Stimulated activated CD4-positive, alpha-beta T cell treated with anti-CD3 and anti-CD28 coated beads, Interleukin-1b, Interleukin-23, amount 100 ng/mL, for 48 hours (primary cell): ENCODE measurements around the gene SDC4.

Experiments
- DNase-seq: peaks from one replicate; pipeline ENCODE4 v3.0.0-alpha.2; 2020

The SDC4 gene

DNA sequence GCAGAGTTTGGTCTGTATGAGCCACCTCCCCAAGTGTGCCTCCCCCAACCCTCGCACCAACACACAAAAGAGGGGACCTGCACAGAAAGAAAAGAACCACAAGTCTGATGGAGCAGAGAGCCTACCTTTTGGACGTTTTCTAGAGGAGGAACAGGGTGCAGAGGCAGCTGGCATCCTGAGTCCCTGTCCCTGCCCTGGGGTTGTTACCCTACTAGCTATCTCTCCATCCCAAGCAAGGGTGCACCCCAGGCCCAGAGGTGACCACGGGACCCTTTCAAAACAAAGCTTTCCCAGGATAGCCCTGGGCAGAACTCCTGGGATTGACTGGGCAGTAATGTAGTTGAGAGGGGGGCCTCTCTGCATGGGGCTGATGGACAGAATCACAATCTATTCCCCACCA is 30.4 kb downstream of the SDC4 start:
- no peak for DNase-seq

DNA sequence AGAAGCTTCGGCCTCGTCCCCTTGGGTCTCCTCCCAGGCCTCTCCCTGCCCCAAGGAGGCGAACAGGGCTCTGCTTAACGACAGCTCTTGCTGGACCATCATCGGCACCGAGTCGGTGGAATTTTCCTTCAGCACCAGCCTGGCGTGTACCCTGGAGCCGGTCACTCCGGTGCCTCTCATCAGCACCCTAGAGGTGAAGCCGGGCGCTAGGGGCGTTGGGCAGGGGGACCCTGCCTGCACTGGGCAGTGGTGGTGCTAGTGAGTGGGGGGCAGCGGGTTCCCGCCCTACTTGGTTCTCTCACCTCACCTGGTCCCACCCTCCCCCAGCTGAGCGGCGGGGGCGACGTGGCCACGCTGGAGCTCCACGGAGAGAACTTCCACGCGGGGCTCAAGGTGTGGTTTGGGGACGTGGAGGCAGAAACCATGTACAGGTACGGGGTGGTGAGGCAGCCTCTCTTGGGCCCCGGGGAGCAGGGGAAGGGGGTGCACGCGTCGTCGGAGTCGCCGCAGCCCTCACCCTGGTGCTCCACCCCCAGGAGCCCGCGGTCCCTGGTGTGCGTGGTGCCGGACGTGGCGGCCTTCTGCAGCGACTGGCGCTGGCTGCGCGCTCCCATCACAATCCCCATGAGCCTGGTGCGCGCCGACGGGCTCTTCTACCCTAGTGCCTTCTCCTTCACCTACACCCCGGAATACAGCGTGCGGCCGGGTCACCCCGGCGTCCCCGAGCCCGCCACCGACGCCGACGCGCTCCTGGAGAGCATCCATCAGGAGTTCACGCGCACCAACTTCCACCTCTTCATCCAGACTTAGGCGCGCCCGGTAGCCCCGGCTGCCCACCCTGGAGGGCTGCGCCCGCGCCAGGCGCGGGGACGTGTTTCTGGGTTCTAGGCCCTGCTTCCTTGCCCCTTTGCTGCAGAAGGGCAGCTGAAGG is 31.8 kb downstream of the SDC4 start:
- no peak for DNase-seq

DNA sequence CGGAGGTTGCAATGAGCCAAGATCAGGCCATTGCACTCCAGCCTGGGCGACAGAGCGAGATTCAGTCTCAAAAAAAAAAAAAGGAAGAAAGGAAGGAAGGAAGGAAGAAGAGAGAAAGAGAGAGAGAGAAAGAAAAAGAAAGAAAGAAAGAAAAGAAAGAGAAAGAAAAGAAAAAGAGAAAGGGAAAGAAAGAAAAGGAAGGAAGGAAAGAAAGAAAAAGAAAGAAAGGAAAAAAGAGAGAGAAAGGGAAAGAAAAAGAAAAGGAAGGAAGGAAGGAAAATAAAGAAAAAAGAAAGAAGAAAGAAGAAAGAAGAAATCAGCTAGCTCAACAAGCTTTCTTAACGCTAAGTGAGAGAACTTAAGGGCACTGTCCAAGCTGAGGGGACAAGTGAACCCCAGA is 32.6 kb downstream of the SDC4 start:
- no peak for DNase-seq

DNA sequence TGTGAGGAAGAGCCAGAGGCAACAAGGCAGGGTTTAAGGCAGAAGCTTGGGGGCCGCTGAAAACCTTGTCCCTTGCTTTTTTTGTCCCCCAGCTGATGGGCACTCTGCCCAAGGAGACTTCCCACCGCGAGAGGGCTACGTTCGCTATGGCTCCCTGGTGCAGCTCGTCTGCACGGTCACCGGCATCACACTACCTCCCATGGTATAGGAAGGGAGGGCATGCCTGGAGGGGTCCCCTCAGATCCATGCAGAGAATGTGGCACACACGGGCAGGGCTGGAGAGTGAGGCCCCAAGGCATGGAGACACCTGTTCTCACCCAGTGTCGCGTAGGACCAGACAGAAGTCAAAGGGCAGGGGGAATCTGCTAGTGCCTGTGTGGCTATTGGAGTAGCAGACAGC is 34.3 kb downstream of the SDC4 start:
- no peak for DNase-seq

DNA sequence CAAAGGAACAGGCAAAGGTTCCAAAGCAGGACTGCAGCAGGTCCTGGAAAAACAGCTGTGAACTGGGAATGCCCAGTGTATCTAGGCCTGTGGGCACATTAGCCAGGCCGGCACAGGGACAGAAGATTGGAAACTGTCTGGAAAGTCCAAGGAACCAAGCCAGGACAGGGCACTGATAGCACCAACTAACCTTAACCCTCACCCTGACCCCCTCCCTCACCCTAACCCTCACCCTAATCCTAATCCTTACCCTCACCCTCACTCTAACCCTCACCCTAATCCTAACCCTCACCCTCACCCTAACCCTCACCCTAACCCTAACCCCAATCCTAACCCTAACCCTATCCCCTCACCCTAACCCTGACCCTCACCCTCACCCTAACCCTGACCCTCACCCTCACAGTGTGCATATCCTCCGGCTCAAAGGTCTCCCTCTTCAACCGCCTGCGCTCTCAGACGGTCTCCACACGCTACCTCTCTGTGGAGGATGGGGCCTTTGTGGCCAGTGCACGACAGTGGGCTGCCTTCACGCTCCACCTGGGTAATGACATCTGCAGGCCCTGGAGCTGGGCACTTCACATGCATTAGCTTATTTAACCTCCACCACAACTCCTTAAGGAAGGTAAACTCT is 35.0 kb downstream of the SDC4 start:
- DNase-seq, result no peak

DNA sequence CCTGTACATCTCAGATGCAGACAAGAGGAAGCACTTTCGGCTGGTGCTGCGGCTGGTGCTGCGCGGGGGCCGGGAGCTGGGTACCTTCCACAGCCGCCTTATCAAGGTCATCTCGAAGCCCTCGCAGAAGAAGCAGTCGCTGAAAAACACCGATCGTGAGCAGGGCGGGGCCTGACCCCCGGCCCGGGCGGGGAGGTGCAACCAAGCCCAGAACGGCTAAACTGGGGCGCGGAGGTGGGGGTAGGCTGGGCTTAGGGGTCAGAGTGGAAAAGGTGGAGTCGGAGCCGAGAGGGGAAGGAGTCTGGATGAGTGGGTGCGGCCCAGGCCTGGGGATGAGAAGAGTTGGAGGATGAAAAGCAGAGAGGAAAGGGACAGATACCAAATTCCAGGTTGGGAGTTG is 36.0 kb downstream of the SDC4 start:
- DNase-seq, result no peak

DNA sequence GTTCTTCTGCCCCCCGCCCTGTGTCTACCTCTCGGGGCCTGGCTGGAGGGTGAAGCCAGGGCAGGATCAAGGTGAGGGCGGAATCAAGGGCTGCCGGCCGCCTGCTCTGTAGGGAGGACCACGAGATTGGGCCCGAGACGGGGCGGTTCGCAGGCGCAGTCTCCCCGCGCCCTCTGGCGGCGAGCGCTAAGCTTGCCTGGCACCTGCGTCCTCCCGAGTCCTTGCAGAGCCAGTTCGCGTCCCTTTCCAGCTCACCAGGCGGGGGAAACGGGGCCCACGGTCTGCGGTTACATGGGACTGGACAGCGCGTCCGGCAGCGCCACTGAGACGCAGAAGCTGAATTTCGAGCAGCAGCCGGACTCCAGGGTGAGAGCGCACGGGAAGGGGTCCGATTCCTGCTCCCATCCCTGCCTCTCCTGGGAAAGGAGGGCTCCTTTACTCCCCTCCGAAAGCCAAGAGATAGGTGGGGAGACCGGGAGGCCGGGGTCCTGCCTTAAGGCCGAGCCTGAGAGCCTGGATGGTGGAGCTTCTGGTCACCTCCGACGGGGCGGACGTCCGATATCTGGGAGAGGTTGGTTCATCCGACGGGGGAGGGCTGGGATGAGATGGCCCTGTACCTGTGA is 36.5 kb downstream of the SDC4 start:
- DNase-seq, result peak; percentile 70

DNA sequence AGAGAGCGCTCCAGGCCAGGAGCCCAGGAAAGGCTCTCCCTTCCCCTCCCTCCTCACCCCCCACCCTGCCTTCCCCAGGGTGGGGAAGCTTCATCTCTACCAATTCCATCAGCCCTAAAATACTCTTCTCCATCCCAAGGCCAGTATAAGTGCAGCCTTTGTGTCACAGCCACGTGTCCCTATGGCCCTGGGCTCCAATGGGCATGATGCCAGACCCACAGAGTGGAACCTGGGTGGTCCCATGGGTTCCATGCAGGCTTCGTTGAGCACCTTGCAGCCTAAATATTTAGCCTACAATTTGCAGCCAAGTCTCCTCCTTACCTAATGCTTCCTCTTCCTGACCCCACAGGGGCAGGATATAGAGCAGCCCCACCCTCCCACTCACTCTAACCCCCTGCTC is 39.1 kb downstream of the SDC4 start:
- DNase-seq, result no peak

DNA sequence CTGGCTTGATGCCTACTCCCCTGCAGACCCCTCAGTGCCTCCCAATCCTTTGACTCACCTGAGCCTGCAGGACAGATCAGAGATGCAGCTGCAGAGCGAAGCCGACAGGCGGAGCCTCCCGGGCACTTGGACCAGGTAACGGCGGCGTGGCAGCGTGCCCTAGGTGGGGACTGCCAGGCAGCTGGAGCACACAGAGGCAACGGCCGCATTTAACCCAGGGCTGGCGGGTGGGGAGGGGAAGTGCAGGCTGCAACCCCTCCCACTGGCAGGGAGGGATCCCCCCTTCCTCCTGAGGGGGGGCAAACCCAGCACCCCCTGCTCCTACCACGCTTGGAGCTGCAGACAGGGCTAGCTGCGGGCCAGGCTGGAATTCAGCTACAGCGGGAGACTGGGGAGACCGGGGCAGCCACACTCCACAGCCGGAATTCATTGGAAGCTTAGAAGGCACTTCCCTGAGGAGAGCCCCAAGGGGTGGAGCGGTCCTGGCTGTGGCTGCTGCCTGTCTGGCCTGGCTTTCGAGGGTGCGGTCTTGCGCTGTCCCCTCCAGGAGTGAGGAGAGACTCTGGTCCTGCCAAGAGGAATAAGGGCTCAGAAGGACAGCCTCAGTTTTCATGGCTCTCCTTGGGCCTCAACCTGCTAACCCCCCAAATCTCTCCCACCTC is 40.0 kb downstream of the SDC4 start, which contains the start of gene MATN4:
TSS of gene MATN4 (minus strand) at position 183 of the 662 bp plus-strand sequence. CDS start 2,717 bp downstream, outside the sequence.
- DNase-seq, result no peak

DNA sequence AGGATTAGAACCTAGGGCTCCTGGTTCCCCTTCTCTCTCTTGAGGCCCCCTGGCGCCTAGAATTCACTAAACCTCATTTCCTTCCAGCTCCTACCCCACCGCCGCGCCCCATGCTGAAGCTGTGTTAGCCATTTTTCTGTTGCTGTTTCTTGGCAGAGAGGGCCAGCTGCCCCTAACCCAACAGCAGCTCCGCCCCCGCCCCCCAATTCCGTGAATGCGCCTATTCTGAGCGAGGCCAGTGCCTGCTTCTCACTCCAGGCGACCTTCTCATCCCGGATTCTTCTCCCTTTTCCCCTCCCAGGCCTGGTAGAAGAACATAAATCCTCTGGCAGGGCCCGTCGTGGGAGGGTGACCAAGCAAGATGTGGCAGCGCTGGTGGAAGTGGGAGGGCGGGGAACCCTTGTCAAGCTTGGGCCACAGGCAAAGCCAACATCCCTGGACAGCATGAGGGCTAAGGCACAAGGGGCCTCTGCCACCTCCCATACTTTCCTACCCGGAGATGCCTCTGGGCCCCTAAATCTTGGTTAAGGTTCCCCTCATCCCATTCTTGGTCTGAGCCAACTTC is 41.1 kb downstream of the SDC4 start:
- DNase-seq, result no peak

DNA sequence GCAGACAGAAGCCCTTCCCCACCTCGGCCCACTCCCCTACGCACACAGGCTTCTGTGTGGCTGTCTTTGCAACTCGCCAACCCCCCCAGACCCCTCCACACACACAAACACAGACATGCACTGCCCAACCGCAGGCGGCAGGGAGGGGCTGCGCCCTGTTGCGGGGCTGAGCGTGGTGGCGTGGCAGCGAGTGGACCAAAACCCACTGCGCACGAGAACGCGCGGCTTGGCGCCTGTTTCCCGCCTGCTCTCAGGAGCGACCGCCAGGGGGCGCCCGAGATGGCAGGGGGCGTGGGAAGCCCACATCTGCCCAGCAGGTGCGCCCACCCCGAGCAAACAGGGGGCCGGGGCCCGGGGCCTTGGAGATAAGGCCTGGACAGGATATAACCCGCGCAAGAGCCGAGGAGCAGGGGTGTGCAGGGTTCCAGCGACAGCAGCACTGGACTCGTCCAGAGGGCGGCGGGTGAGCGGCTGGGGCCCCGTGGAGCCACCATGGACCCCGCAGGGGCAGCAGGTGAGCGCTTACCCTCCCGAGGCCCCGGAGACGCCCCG is 41.7 kb downstream of the SDC4 start, which contains the start of gene RBPJL:
TSS of gene RBPJL (plus strand) at position 410 of the 552 bp plus-strand sequence. CDS start at position 493, 83 bp downstream.
- DNase-seq, result peak; percentile 34

DNA sequence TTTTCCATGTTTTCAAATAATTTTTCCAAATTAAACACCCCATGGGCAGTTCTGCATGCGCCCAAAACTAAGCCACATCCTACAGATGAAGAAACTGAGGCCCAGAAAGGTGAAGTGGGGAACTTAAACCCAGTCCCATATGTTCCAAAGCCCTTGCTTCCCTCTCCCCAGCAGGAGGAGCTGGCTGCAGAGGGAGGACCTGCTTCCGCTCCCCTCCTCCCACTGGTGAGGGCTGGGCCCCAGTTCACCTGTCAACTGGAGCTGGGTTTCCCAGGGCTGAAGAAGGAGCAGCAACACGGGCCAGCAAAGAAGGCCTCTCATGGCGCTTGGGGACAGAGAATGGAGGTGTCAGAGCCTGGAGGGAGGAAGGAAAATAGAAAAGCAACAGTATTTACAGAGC is 43.0 kb downstream of the SDC4 start:
- no peak for DNase-seq

DNA sequence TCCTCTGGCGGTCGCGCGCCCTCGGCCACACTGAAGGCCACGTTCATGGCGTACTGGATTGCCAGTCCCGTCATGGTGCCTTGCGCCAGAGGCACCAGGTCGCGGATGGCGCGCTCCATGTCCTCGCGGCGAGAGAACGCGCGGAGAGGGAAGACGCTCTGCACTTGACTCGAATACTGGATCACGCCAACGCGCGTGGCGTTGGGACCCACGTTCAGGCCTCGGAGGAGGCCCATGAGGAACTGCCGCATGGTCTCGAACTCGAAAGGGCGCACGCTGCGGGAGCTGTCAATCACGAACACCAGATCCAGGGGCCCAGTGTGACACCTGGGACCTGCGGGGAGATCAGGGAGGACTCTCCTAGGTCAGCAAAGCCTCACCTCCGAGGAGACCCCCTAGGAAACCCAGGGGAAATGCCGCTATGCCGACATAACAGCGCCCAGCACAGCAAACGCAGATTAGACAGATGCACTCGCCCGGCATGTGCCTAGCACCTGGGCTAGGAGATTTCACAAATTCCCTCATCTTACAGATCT is 43.7 kb downstream of the SDC4 start:
- DNase-seq, result no peak

DNA sequence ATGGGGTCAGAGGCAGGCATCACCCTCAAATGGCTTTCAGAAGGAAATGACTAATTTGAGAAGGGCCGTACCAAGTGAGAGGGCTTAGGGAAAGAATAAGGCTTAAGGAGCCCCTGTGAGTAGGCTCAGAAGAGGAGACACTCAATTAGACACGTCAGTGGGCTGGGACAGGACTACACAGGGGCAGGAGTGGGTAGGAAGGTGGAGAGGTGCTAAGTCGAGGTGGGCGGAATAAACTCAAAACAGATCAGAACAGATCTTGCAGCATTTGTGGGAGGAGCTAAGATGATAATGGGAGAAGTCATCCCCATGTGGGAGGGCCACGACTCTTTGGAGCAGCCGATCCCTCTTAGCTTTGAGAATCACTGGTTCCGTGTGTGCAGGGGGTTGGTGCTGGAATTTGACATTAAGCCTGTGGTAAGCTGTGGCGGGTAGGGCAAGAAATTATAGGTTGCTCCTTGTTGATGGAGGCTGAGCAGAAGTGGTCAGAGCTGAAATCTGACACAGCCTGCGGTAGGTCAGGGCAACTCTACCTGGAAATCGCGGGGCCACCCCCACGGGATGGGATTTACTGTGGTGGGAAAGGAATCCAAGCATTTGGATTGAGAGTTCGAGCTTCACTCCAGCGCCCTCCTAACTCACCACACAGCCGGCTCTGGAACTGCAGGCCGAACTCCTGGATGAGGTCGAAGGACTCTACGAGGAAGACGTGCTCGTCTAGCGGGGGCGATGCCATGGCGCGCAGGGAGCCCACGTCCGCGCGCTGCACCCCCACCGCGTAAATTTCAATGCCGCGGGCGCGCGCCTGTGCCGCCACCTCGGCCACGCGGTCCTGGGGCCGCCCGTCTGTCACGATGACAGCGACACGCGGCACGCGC is 44.4 kb downstream of the SDC4 start:
- no peak for DNase-seq

DNA sequence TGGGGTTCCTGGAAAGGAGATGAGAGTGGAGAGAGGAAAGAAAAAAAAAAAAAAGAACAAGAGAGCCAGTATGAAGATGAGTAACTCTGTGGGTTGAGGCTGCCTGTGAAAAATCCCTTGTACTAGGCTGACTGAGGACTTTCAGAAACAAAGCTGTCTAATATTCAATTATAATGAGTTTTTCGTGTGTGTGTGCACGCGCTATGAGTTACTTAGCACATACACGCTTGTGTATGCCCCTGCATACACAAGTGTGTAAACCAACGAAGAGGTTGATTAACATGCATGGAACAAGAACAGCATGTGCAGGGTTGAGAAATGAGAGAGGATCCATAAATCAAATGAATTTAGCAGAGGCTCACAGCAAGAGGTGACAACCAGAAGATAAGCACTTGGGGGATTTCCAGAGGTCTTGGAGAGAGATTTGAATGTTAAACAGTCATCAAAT is 46.4 kb downstream of the SDC4 start:
- no peak for DNase-seq

DNA sequence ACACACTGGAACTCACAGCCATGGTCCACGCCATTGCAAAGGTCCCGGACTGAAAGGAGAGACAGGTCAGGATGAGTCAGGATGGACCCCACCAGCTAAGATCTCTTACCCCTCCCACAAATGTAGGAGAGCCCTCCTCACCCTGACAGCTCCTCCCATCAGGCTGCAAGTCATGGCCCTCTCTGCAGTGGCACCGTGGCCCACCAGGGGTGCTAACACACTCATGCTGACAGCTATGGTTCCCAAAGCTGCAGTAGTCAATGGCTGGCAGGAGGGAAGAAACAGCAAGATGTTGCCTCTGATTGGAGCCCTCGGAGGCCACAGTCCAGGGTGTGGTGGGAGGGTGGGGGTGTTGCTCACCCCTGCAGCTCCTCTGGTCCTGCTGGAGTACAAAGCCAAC is 47.3 kb downstream of the SDC4 start:
- DNase-seq, result peak; percentile 64

DNA sequence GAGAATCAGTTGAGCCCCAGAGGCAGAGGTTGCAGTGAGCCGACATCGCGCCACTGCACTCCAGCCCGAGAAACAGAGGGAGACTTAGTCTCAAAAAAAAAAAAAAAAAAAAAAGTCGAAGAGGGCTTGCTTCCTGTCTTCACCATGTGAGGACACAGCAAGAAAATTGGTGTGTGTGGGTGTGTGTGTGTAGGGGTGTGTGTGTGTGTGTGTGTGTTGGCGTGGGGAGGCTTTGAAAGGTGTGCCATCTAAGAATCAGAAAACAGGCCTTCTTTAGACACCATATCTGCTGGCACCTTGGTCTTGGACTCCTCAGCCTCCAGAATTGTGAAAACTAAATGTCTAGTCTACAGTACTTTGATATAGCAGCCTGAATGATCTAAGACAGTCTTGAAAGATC is 48.4 kb downstream of the SDC4 start:
- DNase-seq, result no peak

DNA sequence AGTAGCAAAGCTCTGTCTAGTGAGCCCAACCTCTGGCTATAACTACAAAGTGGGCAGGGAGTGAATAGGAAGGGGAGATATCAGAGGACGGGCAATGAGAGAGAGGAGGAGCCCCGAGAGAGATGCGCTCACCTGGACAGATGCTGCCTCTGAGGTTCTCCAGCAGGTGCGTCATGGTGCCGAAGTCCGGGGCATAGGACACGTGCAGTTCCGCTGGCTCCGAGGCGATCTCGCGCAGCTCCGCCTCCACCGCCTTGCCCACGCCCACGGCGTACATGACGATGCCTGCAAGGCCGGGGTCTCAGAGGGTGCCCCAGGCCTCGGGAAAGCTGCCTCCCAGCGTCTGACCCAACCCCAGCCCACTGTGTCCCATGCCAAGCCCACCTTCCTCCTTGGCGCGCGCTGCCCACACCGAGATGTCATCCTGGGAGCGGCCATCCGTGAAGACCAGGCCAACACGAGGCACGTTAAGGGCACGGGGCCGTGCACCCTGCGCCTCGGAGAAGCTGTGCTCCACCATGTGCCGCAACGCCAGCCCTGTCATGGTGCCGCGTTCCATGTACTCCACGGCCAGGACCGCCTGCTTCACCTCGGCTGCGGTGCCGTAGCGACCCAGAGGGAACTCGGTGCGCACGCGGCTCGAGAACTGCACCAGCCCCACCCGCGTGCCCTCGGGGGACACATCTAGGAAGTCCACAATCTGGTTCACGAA is 50.3 kb downstream of the SDC4 start:
- DNase-seq, result no peak

DNA sequence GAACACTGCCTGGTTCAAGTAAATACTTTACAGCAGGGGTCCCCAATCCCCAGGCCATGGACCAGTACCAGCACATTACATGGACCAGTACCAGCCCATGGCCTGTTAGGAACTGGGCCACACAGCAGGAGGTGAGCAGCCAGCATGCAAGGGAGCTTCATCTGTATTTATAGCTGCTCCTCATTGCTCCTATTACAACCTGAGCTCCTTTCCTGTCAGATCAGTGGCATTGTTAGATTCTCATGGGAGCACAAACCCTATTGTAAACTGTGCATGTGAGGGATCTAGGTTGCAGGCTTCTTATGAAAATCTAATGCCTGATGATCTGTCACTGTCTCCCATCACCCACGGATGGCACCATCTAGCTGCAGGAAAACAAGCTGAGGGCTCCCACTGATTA is 53.6 kb downstream of the SDC4 start:
- DNase-seq, result no peak

DNA sequence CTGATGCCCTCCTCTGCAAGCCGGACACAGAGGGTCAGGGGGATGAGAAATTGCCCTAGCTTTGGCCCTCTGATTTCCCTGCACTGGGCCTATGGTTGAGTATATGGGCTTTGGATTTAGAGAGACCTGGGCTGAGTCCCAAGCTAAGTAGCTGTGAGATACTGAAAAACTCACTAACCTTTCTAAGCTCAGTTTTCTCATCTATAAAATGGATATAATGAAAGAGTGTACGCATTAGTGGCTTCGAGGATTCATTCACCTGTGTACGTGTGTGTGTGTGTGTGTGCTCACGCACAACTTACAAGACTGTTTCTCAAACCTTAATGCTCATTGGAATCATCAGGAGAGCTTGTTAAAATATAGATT is 54.2 kb downstream of the SDC4 start:
- DNase-seq, result no peak
